ENCODE measurements around the gene ACSS1. TPM values are rescaled to one million over a fixed set of nuclear protein-coding genes. Genes with fewer than 3 reads are reported as not detected.

ACSS1 gene
- total and polyA plus RNA-seq, 2 of the 8 experiments (the other 6 are each of a cell fraction or from before 2014, with no cell fraction given) = 2.6 to 3.4 TPM

GRCh38 chr20:25061821-25062530 lies 4.0 kb upstream of the ACSS1 start:
- Histone ChIP-seq H3K4me2 (ENCODE audit: insufficient read depth in 1 of 2, low read depth in 2 of 2, low read length in 2 of 2) (no peak overlapping the region), H4K5ac (ENCODE audit: insufficient read length, low read depth, low read length) (no peak overlapping the region), H3K4me3 (ENCODE audit: extremely low read depth in 1 of 4, insufficient read depth in 2 of 4, low read depth in 3 of 4, low read length in 4 of 4) (no peak overlapping the region), H4K20me1 (replicated peaks in 1 of 2; ENCODE audit: control insufficient read depth in 1 of 2, insufficient read depth in 2 of 2, low read length in 2 of 2) (peaks cover 0 to under 1% of the 10 kb centered on the region in 2 experiments), H3K36me3 (ENCODE audit: control insufficient read depth in 2 of 4, insufficient read depth in 4 of 4, low read length in 3 of 4) (no peaks in the 10 kb centered on the region), H2AK5ac (ENCODE audit: low read depth, low read length) (no peak overlapping the region), H3K23me2 (ENCODE audit: low read depth, low read length) (peaks cover 15% of the 10 kb centered on the region; the same call in 1 of the 2 replicates), H2BK20ac (ENCODE audit: low read length) (no peak overlapping the region), H4K91ac (replicated peaks; ENCODE audit: insufficient read length, low read length) (no peak overlapping the region), H2BK5ac (ENCODE audit: low read depth, low read length) (no peak overlapping the region), H3K9me3 (ENCODE audit: insufficient read depth in 2 of 2, low read depth in 1 of 2, low read length in 1 of 2) (no peaks in the 10 kb centered on the region; a peak in 1 of 4 replicates), H2BK120ac (replicated peaks; ENCODE audit: low read depth, low read length) (no peak overlapping the region), H2BK12ac (ENCODE audit: low read depth, low read length) (no peak overlapping the region), H3K4ac (replicated peaks; ENCODE audit: insufficient read length, low read depth, low read length) (no peak overlapping the region), H3K27me3 (replicated peaks in 1 of 4; ENCODE audit: control insufficient read depth in 3 of 4, extremely low read depth in 1 of 4, insufficient read depth in 3 of 4, low read length in 3 of 4) (peaks cover 17 to 55% (median 44%) of the 10 kb centered on the region in 4 experiments), H3K79me2 (ENCODE audit: control insufficient read depth in 1 of 2, insufficient read depth in 2 of 2, low read length in 2 of 2) (no peaks in the 10 kb centered on the region), H3K27ac (ENCODE audit: low read depth, low read length) (no peak overlapping the region), H2AFZ (ENCODE audit: low read length) (no peak overlapping the region), H3K18ac (ENCODE audit: extremely low read depth, low read length) (no peak overlapping the region), H2BK15ac (ENCODE audit: low read length) (no peak overlapping the region), H3K4me1 (replicated peaks in 1 of 4; ENCODE audit: control insufficient read depth in 3 of 4, insufficient read depth in 4 of 4, low read length in 3 of 4) (peaks cover 0 to 12% (median 4%) of the 10 kb centered on the region in 4 experiments; a peak in 5 of 7 replicates), H3K56ac (replicated peaks; ENCODE audit: insufficient read length, low read depth, low read length) (no peak overlapping the region), H3K79me1 (ENCODE audit: low read depth, low read length) (no peaks in the 10 kb centered on the region), H3K23ac (ENCODE audit: insufficient read length) (no peak overlapping the region), H4K8ac (ENCODE audit: extremely low read depth, insufficient read depth, low read length) (no peak overlapping the region), H3K9ac (replicated peaks in 1 of 4; ENCODE audit: extremely low read depth in 1 of 4, low read depth in 3 of 4, low read length in 3 of 4) (no peak overlapping the region), H3K14ac (ENCODE audit: insufficient read length) (no peak overlapping the region)
- ChIA-PET CTCF (ENCODE audit: partially characterized antibody) (interaction anchor here (0.6 to 9.1 kb wide), 12 partner anchors 9 to 1124 kb away, joined by 3 to 121 read pairs (median 4); no protein-coding TSS in a partner anchor), POLR2A (ENCODE audit: partially characterized antibody) (interaction anchor here (0.6 kb wide), 1 partner anchor 21 kb away, joined by 4 read pairs; no protein-coding TSS in a partner anchor)
- DNase-seq (ENCODE audit: low read depth in 1 of 2, low spot score in 2 of 2) = no peak
- TF ChIP-seq GABPA (IDR thresholded peaks at IDR 0.05; ENCODE audit: borderline replicate concordance, insufficient read depth, low read length) (no peak), CTBP2 (IDR thresholded peaks at IDR 0.05; ENCODE audit: borderline replicate concordance, insufficient read depth, insufficient read length, low read length) (no peak), NRF1 (IDR thresholded peaks at IDR 0.05; ENCODE audit: low read depth, low read length) (no peak), SIX5 (IDR thresholded peaks at IDR 0.05; ENCODE audit: low read depth, low read length) (no peak), YY1 (IDR thresholded peaks at IDR 0.05; ENCODE audit: low read depth, low read length) (no peak), USF2 (IDR thresholded peaks at IDR 0.05; ENCODE audit: low read length) (no peak), NANOG (IDR thresholded peaks at IDR 0.05; ENCODE audit: insufficient read depth, low read depth, low read length, poor library complexity, severe bottlenecking) (no peak)
- FAIRE-seq = no peak
- 78% methylated on average over 15 of the region's 15 CpGs; no CpG with 5 or more reads in 1 of the 2 experiments for WGBS, 2 experiments (ENCODE audit: extremely low coverage in 1 of 2, insufficient coverage in 1 of 2, insufficient read length in 1 of 2, insufficient replicate concordance in 2 of 2, low coverage in 1 of 2, low lambda C conversion rate in 2 of 2, missing lambda C conversion rate in 1 of 2)
